AG09319 (cell line): ENCODE results near the gene MGA.
"Not testable (repeated sequence)": the region's sequence is repeated elsewhere in the genome, so short reads cannot be mapped to it uniquely, and the experiment has no call there.

ENCODE experiments used
- DNase-seq: peaks from one replicate; pipeline ENCODE4 v3.0.0-alpha.2; 2010; ENCODE audit warnings: low read depth; ENCODE audit errors: extremely low read depth
- CTCF ChIP-seq: IDR thresholded peaks from 2 replicates; pipeline ENCODE4 v1.5.1; 2011; ENCODE audit warnings: low read depth, mild to moderate bottlenecking, inconsistent platforms, low read length, moderate library complexity

Gene MGA

GRCh38 chr15:41703120-41703519, 42.9 kb downstream of the MGA start:
- DNase-seq: no peak
- TF ChIP-seq CTCF: no peak

- no peak for DNase-seq
- no peak for TF ChIP-seq CTCF
These were observed 52.8 kb downstream of the MGA start for GRCh38 chr15:41713047-41713446.

DNA sequence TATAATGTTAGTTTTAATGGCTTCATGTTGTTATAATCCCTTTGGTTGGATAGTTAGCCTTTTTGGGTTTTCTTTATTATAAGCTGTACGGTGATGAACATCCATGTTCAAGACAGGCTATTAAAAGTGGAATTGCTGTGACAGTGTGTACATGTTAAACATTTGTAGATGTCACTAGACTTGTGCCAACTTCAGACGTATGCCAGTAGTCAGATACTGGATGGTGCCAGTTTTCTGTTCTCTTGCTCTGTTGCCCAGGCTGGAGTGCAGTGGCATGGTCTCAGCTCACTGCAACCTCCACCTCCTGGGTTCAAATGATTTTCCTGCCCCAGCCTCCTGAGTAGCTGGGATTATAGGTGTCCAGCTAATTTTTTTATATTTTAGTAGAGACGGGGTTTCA, 54.1 kb downstream of the MGA start:
- no peak for DNase-seq
- no peak for TF ChIP-seq CTCF

DNA sequence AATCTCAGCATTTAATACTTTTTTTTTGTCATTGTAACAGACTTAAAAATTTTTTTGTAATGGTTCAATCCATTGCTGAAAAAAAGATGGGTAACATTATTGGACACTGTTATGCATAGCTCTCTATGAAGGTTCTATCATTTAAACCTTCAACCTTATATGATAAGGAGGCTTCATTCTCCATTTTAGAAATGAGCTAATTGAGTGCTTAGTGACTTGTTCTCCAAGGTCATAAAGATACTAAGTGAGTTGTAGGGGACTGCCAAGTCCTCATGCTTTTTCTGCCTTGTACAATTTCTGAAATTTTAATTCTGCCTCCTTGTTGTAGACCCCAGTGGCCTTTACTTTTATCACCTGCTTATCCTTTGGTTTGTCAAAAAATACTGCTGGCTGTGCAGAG, 56.7 kb downstream of the MGA start:
- no peak for TF ChIP-seq CTCF
- no peak for DNase-seq

DNA sequence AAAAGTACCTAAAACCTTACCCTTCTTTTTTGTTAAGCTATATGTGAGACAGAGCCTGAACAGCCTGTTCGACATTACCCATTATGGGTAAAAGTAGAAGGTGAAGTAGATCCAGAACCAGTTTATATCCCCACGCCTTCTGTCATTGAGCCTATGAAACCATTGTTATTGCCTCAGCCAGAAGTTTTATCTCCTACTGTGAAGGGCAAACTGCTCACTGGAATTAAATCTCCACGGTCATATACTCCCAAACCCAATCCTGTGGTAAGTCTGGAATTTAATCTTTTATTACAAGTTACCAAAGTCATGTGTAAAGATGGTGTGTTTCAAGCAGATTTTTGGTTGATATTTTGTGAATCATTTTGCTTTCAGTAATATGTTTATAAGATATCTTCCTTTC, 66.9 kb downstream of the MGA start:
- no peak for TF ChIP-seq CTCF
- DNase-seq: peak; percentile 1

DNA sequence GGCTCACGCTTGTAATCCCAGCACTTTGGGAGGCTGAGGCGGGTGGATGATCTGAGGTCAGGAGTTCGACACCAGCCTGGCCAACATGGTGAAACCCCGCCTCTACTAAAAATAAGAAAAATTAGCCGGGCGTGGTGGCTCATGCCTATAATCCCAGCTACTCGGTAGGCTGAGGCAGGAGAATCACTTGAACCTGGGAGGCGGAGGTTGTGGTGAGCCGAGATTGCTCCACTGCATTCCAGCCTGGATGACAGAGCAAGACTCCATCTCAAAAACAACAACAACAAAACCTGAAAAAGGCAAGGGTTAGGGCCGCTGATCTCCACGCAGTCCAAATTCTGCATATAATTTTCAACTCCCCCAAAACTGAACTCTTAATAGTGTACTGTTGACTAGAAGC, 67.9 kb downstream of the MGA start:
- not testable (repeated sequence) for DNase-seq

GRCh38 chr15:41730543-41730942, 70.3 kb downstream of the MGA start:
- no peak for TF ChIP-seq CTCF
- DNase-seq: no peak

GRCh38 chr15:41732483-41732882, 72.3 kb downstream of the MGA start:
- DNase-seq: no peak
- TF ChIP-seq CTCF: no peak
